RWPE2 (cell line): ENCODE results near the gene CRHR1.

ENCODE experiments used
- ATAC-seq: fragments of 200-7000 bp; cut with Tn5 transposase; 3 replicates; pipeline ENCODE4 v1.9.1; 2021; ENCODE audit warnings: low read depth
- DNase-seq: peaks from one replicate; pipeline ENCODE4 v3.0.0-alpha.2; 2020; ENCODE audit warnings: low spot score
- H3K27ac ChIP-seq: fragments of 450-650 bp; 2 replicates; pipeline ENCODE4 v1.5.1; 2017; ENCODE audit warnings: mild to moderate bottlenecking; ENCODE audit not compliant: poor library complexity, severe bottlenecking
- H3K27me3 ChIP-seq: fragments of 250-450 bp; sonication (Bioruptor Pico); 2 replicates; pipeline ENCODE4 v1.5.1; 2021; ENCODE audit warnings: mild to moderate bottlenecking, moderate library complexity; ENCODE audit not compliant: insufficient read depth, poor library complexity, severe bottlenecking
- H3K36me3 ChIP-seq: fragments of 250-450 bp; sonication (Bioruptor Pico); 2 replicates; pipeline ENCODE4 v1.5.1; 2020; ENCODE audit warnings: low read depth, mild to moderate bottlenecking, moderate library complexity
- H3K4me1 ChIP-seq: fragments of 250-450 bp; sonication (Bioruptor Pico); 2 replicates; pipeline ENCODE4 v1.5.1; 2021; ENCODE audit warnings: mild to moderate bottlenecking, moderate library complexity; ENCODE audit not compliant: insufficient read depth, poor library complexity, severe bottlenecking
- H3K4me3 ChIP-seq: fragments of 250-450 bp; sonication (Bioruptor Pico); 2 replicates; pipeline ENCODE4 v1.5.1; 2021; ENCODE audit warnings: mild to moderate bottlenecking, moderate library complexity; ENCODE audit not compliant: severe bottlenecking
- H3K9me3 ChIP-seq: fragments of 250-450 bp; sonication (Bioruptor Pico); 2 replicates; pipeline ENCODE4 v1.5.1; 2021; ENCODE audit warnings: mild to moderate bottlenecking, moderate library complexity; ENCODE audit not compliant: severe bottlenecking
- TF ChIP-seq, protein P1 (sequence below): fragments of 450-650 bp; IDR thresholded peaks from one replicate; pipeline ENCODE4 v1.5.1; 2017; ENCODE audit warnings: mild to moderate bottlenecking, moderate library complexity; ENCODE audit not compliant: poor library complexity, severe bottlenecking

The CRHR1 gene

DNA sequence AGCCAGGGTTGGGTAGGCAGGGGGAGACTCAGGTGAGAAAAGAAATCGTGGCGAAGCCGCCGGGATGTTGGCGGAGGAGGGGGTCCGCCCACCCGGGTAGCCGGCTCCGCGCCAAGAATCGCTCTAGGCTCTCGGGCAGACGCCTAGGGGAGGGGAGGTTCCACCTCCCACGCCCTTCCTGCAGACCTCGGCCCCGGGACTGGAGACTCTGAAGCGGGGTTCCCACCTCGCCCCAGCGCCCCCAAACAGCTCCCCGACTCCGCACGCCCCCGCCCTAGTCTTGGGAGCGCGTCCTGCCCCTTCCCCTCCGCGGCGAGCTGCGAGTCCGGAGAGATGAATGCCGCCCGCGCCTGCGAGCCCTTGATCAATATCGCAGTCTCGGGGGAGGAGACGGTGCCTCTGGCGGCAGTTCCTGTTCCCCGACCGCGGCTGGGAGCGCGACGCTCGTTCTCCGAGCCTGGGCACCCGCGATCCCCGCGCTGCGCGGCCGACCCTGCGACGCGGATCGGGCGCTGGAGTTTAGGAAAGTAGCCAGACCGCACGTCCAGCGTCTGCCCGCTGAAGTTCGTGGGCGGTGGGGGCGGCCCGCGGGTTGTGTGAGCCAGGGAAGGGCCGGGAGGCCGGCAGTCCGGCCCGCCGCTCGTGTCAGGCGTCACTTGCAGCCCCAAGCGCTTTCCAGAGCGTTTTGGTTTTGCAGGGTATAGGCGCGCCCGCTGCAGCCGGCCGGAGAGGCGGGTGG is 790 bp downstream of the CRHR1 start:
- peak; percentile 57 for ATAC-seq
- TF ChIP-seq, protein P1, sequence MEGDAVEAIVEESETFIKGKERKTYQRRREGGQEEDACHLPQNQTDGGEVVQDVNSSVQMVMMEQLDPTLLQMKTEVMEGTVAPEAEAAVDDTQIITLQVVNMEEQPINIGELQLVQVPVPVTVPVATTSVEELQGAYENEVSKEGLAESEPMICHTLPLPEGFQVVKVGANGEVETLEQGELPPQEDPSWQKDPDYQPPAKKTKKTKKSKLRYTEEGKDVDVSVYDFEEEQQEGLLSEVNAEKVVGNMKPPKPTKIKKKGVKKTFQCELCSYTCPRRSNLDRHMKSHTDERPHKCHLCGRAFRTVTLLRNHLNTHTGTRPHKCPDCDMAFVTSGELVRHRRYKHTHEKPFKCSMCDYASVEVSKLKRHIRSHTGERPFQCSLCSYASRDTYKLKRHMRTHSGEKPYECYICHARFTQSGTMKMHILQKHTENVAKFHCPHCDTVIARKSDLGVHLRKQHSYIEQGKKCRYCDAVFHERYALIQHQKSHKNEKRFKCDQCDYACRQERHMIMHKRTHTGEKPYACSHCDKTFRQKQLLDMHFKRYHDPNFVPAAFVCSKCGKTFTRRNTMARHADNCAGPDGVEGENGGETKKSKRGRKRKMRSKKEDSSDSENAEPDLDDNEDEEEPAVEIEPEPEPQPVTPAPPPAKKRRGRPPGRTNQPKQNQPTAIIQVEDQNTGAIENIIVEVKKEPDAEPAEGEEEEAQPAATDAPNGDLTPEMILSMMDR, result peak; percentile 11
- H3K36me3 ChIP-seq, result no peaks in the 10 kb centered on the region
- H3K9me3 ChIP-seq, result no peaks in the 10 kb centered on the region
- peaks cover 88% of the 10 kb centered on the region for H3K27me3 ChIP-seq
- H3K4me3 ChIP-seq, result peak overlapping the region; percentile 24
- H3K27ac ChIP-seq, result no peak overlapping the region
- no peak for DNase-seq
- no peaks in the 10 kb centered on the region for H3K4me1 ChIP-seq

GRCh38 chr17:45785480-45786193 is 1.5 kb downstream of the CRHR1 start:
- Histone ChIP-seq H3K27ac (no peak overlapping the region), H3K4me1 (no peaks in the 10 kb centered on the region), H3K9me3 (no peaks in the 10 kb centered on the region), H3K27me3 (peaks cover 90% of the 10 kb centered on the region), H3K36me3 (no peaks in the 10 kb centered on the region), H3K4me3 (no peak overlapping the region)
- TF ChIP-seq, protein P1, result no peak
- DNase-seq (no peak), ATAC-seq (no peak)

GRCh38 chr17:45786349-45786748 is 2.2 kb downstream of the CRHR1 start:
- no peaks in the 10 kb centered on the region for H3K4me1 ChIP-seq
- no peaks in the 10 kb centered on the region for H3K9me3 ChIP-seq
- TF ChIP-seq, protein P1, result no peak
- H3K4me3 ChIP-seq, result no peak overlapping the region
- DNase-seq (no peak), ATAC-seq (no peak)
- H3K27me3 ChIP-seq, result peaks cover 90% of the 10 kb centered on the region
- H3K27ac ChIP-seq, result no peak overlapping the region
- H3K36me3 ChIP-seq, result no peaks in the 10 kb centered on the region

DNA sequence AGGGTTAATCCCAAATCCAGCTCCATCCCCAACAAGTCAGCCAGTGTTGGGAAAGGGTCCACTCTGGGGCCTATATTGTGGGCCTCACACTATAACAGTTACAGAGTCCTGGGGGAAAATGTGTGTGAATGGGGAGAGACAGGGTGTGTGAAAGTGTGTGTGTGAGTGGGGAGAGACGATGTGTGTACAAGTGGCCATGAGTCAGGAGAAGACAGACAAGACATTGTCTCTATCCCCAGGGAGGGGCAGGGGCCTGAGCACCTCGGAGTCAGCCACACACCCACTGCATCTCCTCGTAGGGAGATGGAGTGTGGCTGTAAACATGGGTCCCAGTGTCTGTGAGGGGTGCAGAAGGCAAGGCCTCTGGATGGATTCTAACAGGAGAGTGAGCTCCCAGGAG is 2.9 kb downstream of the CRHR1 start:
- Histone ChIP-seq H3K4me3 (no peak overlapping the region), H3K27ac (no peak overlapping the region), H3K4me1 (no peaks in the 10 kb centered on the region), H3K27me3 (peaks cover 90% of the 10 kb centered on the region), H3K9me3 (no peaks in the 10 kb centered on the region), H3K36me3 (no peaks in the 10 kb centered on the region)
- DNase-seq (no peak), ATAC-seq (no peak)
- TF ChIP-seq, protein P1, result no peak

GRCh38 chr17:45787656-45788055 is 3.5 kb downstream of the CRHR1 start:
- ATAC-seq, result no peak
- peaks cover 87% of the 10 kb centered on the region for H3K27me3 ChIP-seq

More at GRCh38 chr17:45787656-45788055, 3.5 kb downstream of the CRHR1 start:
- Histone ChIP-seq H3K36me3 (no peaks in the 10 kb centered on the region), H3K9me3 (no peaks in the 10 kb centered on the region), H3K27ac (no peak overlapping the region), H3K4me1 (no peaks in the 10 kb centered on the region), H3K4me3 (no peak overlapping the region)
- TF ChIP-seq, protein P1, result no peak
- DNase-seq, result no peak
